DLD1 (cell line): ENCODE data around the gene SARS1.

Experiments
- in situ Hi-C: cut with HindIII; loops from 2 replicates; pipeline ENCODE4 v1.10.0; 2017; ENCODE audit warnings: low sequenced_read_pairs

Gene SARS1

DNA sequence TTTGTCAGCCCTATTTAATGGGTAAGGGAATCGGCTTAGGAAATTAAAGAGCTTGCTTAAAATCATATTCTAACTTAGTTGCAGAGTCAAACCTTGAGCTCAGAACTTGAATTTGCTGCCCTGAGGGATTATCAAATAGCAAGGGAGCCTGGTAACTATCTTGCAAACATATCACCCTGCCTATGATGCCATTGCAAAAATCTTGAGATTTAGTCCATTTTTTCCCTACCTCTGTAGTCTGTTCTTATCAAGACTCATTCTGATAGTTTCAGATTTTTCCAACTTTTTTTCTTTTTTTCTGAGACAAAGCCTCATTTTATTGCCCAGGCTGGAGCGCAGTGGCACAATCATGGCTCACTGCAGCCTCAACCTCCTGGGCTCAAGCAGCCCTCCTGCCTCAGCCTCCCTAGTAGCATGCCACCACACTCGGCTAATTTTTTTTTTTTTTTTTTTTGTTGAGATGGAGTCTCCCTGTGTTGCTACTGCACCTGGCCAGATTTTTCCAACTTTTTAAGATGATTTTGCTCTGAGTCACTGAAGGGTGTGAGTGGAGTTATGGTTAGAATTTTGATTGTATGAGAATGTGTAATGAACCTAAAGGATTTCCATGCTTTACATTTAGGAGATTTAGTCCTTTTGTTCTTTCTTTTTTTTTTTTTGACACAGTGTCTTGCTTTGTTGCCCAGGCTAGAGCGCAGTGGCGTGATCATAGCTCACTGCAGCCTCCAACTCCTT is 12.2 kb downstream of the SARS1 start:
- in situ Hi-C loops = no loop called here

DNA sequence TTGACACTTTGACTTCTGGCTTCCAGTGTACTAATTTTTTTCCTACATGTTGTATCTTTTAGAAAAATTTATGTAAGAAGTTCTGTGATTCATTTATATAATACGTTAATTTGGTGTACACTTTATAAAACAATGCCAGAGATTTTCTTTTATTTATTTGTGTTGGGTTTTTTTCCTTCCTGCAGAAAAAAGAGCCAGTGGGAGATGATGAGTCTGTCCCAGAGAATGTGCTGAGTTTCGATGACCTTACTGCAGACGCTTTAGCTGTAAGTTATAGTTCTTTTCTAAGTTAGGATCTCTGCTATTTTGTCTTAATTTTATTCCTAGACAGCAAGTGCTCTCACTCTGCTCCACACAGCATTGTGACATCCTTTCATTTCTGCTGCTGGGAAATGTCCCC is 14.4 kb downstream of the SARS1 start:
- in situ Hi-C loops = no loop called here

DNA sequence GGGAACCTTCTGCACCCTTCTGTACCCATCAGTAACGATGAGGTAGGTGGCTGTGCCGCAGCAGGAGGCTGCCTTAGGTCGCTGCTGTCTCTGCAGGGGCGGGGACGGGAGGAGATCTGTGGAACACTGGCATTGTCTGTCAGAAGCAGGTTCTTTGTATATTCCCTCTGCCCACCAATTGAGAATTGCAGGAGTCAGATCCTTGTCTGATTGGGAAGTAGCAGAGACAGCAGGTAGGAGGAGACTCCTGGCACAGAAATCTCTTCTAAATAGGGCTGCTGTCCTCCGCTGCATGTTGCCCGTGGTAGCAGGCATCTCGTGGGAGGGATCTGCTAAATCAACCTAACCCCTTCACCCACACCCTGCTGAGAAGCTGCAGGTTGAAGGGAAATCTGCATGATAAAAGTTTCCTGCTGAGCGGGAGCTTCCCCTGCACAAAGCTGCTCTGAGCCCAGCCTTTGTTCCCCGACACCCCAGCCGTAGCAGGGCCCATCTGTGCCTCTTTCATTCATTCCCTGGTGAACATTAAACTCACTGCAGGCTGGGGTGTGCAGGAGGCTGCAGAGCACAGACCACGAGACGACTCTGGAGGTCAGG is 15.9 kb downstream of the SARS1 start:
- in situ Hi-C loops = loop anchor here (10.0 kb wide), 1 partner anchor 225 kb away; no protein-coding TSS in a partner anchor

GRCh38 chr1:109231066-109231465 is 17.3 kb downstream of the SARS1 start:
- in situ Hi-C loops = loop anchor here (10.0 kb wide), 1 partner anchor 226 kb away; no protein-coding TSS in a partner anchor

DNA sequence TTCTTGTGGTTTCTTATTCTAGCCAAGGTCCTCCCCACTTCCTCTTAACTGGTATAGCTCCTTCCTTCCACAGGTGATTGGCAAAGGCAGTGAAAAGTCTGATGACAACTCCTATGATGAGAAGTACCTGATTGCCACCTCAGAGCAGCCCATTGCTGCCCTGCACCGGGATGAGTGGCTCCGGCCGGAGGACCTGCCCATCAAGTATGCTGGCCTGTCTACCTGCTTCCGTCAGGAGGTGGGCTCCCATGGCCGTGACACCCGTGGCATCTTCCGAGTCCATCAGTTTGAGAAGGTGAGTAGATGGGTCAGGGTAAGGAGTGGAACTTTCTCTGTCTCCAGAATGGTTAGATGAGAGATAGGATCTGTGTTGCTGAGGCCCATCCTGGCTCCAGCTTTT is 21.4 kb downstream of the SARS1 start:
- in situ Hi-C loops = loop anchor here (5.0 to 10.0 kb wide), 2 partner anchors 33 to 230 kb away; no protein-coding TSS in a partner anchor

GRCh38 chr1:109237512-109237911 is 23.8 kb downstream of the SARS1 start:
- in situ Hi-C loops = loop anchor here (5.0 to 10.0 kb wide), 2 partner anchors 35 to 233 kb away; no protein-coding TSS in a partner anchor

GRCh38 chr1:109238382-109238781 is 24.7 kb downstream of the SARS1 start:
- in situ Hi-C loops = loop anchor here (5.0 to 10.0 kb wide), 2 partner anchors 36 to 234 kb away; no protein-coding TSS in a partner anchor

DNA sequence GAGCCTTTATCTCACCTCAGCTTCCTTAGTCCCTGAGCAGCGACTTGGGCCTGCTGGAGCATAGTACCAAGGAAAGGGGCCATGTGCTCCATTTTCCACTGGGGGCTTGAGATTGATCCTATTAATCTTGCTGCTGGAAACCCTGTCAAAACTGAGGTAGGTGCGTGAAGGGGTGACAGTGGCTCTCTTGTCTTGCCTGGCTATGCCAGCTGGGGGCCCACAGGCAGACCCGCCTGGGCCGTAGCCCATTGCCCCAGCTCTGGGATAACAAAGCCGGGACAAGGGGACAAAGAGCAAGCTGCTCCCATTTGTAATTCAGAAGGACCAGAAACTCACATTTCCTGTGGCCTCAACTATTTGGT is 25.3 kb downstream of the SARS1 start:
- in situ Hi-C loops = loop anchor here (5.0 to 10.0 kb wide), 2 partner anchors 37 to 234 kb away; no protein-coding TSS in a partner anchor

- in situ Hi-C loops = loop anchor here (5.0 to 10.0 kb wide), 2 partner anchors 37 to 235 kb away; no protein-coding TSS in a partner anchor
These were observed 25.8 kb downstream of the SARS1 start for GRCh38 chr1:109239409-109240068.

- in situ Hi-C loops = no loop called here
These were observed 26.7 kb downstream of the SARS1 start for GRCh38 chr1:109240158-109241152.

DNA sequence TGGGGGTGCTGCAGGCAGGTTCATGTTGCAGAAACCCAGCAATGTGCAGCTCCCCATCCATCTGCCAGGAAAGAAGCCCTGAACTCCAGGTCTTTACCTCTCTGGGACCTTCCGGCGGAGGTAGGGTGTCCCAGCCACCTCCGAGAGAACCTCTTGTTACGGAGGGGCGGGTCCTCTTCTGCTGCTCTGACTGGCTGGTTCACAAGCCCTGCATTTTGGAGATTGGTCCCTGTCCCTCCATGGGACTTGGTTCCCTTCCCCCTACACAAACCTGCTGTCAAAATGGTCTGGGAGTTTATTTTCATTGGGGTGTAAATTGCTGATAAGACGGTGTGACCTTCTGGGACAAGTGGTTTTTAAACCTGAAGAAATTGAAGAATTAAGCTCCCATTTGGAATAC is 27.6 kb downstream of the SARS1 start:
- in situ Hi-C loops = no loop called here

- in situ Hi-C loops = no loop called here
These were observed 28.2 kb downstream of the SARS1 start for GRCh38 chr1:109241841-109242345.

DNA sequence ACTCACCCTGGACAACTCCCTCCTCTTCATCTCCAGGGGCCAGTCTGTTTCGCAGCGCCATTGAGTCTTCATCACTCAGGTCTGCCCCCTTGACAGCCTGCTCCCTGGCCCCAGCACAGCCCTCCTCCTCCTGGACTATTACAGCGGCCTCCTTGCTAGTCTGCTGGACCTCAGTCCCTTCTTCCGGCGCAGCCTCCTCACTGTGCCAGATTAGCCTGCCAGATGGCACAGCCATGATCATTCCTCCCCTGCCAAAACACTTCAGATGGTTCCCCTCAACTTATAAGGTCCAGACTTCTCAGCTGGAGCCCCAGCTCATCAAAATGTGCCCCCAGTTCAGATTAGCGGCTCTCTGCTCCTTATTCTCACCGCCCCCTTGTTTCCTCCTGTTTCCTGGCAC is 28.7 kb downstream of the SARS1 start:
- in situ Hi-C loops = no loop called here

DNA sequence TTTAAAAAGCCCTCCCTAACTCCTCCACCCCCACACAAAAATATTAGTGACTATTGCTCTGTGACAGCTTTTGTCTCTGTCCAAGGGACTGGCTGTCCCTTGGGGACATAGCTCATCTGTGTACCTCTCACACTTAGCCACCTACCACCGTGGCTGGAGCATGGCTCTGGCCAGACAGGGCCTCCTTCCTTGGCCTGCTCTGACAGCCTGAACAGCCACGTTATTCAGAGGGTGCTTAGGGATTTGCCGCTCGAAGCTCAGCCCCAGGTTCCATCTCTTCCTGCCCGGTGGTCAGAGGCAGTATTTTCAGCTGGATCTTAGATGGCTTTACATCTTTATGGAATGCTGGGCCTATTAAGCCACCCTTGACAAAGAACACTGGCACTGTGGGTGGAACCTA is 29.5 kb downstream of the SARS1 start:
- in situ Hi-C loops = no loop called here

DNA sequence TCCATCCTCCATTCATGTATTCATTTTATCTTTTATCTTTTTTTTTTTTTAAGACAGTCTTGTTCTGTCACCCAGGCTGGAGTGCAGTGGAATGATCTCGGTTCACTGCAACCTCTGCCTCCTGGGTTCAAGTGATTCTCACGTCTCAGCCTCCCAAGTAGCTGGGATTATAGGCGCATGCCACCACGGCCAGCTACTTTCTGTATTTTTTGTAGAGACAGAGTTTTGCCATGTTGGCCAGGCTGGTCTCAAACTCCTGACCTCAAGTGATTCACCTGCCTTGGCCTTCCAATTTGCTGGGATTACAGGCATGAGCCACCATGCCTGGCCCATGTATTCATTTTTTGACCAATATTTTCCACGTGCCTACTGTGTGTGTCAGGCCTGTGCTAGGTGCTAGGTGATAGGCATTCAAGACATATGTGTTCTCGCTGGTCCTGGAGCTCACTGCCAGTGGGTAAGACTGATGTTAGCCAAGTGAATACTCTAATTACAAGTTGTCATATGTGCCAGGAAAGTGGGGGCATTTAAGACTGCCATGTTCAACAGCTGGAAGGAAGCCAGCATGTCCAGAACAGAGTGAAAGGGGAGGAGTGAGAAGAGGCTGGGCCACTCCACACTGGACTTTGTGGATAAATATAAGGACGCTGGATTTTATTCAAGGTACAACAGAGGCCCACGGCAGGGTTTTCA is 30.3 kb downstream of the SARS1 start:
- in situ Hi-C loops = no loop called here

- in situ Hi-C loops = no loop called here
These were observed 32.4 kb downstream of the SARS1 start for GRCh38 chr1:109246141-109246551.

GRCh38 chr1:109247401-109248365 is 34.0 kb downstream of the SARS1 start:
- in situ Hi-C loops = no loop called here

DNA sequence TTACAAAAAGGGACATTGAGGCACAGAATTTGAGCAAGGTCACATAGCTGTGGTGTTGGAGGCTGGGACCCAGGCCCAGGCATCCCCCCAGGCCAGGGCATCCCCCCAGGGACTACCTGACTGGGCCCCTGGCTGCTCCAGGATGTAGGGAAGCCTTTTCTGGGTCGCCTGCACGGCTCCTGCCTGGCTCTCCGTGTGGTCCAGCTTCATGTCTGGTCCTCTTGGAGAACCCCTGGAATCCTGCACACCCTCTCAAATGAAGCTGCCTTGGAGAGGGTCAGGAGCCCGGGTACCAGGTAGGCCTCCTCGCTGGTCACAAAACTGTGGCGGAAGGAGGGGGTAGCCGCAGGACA is 34.7 kb downstream of the SARS1 start:
- in situ Hi-C loops = no loop called here
